ENCODE results near the gene RINL.
"Not testable (repeated sequence)": the region's sequence is repeated elsewhere in the genome, so short reads cannot be mapped to it uniquely, and the experiment has no call there.

RINL gene

DNA sequence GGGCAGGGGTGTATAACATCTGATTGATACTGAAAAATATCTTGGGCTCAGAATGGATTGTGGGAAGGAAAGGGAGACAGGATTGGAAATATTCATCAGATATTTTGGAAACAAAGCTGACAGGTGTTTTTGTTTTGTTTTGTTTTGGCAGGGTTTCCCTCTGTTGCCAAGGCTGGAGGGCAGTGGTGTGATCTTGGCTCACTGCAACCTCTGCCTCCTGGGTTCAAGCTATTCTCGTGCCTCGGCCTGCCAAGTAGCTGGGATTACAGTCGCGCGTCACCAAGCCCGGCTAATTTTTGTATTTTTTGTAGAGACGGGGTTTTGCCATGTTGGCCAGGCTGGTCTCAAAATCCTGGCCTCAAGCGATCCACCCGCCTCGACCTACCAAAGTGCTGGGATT lies 4.7 kb downstream of the RINL start:
- DNase-seq: not testable (repeated sequence)

- DNase-seq: no peak
These were observed 7.5 kb downstream of the RINL start for GRCh38 chr19:38870612-38871011.

GRCh38 chr19:38869836-38870607 lies 8.1 kb downstream of the RINL start:
- DNase-seq: peak; percentile 88

GRCh38 chr19:38869160-38869835 lies 8.8 kb downstream of the RINL start:
- peak; percentile 47 for DNase-seq

DNA sequence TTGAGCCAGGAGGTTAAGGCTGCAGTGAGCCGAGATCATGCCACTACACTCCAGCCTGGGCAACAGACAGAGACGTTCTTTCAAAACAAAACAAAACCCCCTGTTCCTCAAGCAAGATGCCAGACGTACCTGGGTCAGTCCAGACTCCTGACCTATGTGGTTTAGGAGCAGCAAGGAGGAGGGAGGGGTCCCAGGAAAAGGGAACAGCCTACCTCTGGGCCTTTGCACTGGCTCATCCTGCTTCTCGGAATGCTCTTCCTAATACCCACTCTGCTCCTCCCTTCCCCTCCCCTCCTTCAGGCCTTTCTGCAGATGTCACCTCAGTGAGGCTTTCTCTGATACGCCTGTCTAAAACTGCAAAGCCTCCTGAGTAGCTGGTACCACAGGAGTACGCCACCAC lies 9.5 kb downstream of the RINL start:
- peak; percentile 67 for DNase-seq

DNA sequence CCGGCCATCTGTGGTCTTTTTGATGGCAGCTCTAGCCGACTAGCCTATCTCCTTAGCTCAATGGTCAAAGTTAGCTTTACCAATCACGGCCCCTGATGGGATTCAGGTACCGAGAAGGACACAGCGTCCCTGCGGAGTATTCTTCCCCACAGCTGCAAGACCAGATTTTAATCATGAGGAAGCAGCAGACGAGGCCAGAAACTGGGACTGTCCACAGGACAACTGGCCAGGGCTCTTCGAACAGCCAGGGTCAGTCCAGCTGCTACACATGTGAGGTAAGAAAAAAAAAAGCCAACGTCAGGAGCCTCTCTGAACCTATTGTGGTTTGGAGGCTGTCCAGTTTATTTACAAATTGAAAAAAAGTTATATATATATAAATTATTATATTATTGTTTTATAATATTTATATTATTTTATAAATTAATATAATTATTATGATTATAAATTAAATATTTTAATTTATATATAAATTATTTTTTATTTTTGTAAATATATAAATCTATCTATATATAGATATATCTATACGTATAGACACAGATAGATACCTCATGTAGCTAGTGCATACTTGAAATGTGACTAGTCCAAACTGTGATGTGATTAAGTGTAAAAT lies 10.8 kb downstream of the RINL start:
- DNase-seq: no peak

- DNase-seq: peak; percentile 51
These were observed 15.6 kb downstream of the RINL start for GRCh38 chr19:38862321-38863059.

DNA sequence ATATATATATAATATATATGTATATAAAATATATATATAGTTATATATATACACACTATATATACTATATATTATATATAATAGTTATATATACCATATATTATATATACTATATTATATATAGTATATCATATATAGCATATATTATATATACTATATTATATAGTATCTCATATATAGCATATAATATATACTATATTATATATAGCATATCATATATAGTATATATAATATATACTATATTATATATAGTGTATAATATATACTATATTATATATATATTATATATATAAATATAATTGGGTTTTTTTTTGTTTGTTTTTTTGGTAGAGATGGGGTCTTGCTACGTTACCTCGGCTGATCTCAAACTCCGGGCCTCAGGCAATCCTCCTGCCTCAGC lies 16.7 kb downstream of the RINL start:
- no peak for DNase-seq

GRCh38 chr19:38859631-38860204 lies 18.4 kb downstream of the RINL start:
- not testable (repeated sequence) for DNase-seq

DNA sequence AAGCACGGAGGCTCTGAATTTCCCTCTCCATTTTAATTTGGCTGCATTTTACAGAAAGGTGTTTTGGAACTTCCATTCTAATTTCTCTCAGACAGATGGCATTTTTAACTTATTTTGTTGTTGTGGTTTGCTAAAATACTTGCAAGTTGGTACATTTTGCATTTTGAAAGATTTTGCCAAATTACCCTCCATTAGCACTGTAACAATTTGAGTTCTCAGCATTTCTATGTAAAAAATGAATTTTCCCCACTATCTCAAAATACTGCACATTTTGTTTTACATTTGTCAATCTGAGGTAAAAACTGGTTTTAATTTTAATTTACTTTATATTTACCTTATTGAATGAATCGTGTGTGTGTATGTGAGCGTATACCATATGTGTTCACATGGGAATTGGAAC lies 21.3 kb downstream of the RINL start:
- no peak for DNase-seq

DNA sequence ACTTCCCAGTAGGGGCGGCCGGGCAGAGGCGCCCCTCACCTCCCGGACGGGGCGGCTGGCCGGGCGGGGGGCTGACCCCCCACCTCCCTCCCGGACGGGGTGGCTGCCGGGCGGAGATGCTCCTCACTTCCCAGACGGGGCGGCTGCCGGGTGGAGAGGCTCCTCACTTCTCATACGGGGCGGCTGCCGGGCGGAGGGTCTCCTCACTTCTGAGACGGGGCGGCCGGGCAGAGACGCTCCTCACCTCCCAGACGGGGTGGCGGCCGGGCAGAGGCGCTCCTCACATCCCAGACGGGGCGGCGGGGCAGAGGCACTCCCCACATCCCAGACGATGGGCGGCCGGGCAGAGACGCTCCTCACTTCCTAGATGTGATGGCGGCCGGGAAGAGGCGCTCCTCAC lies 22.3 kb downstream of the RINL start:
- not testable (repeated sequence) for DNase-seq

DNA sequence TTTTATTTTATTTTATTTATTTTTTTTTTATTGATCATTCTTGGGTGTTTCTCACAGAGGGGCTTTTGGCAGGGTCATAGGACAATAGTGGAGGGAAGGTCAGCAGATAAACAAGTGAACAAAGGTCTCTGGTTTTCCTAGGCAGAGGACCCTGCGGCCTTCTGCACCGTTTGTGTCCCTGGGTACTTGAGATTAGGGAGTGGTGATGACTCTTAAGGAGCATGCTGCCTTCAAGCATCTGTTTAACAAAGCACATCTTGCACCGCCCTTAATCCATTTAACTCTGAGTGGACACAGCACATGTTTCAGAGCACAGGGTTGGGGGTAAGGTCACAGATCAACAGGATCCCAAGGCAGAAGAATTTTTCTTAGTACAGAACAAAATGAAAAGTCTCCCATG lies 23.1 kb downstream of the RINL start:
- peak; percentile 78 for DNase-seq

DNA sequence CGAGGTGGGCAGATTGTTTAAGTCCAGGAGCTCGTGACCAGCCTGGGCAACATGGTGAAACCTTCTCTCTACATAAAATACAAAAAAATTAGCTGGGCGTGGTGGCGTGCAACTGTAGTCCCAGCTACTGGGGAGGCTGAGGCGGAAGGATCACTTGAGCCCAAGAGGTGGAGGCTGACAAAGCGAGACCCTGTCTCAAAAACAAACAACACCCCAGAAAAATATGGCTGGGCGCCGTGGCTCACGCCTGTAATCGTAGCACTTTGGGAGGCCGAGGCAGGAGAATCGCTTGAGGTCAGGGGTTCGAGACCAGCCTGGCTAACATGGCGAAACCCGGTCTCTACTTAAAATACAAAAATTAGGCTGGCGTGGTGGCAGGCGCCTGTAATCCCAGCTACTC lies 24.9 kb downstream of the RINL start:
- DNase-seq: no peak

- DNase-seq: peak; percentile 66
These were observed 25.6 kb downstream of the RINL start for GRCh38 chr19:38852231-38853044.

GRCh38 chr19:38851622-38852230 lies 26.3 kb downstream of the RINL start:
- peak; percentile 97 for DNase-seq

- peak; percentile 79 for DNase-seq
These were observed 27.0 kb downstream of the RINL start for GRCh38 chr19:38850976-38851621.

- peak; percentile 86 for DNase-seq
These were observed 27.6 kb downstream of the RINL start for GRCh38 chr19:38850436-38850975.

- peak; percentile 100 for DNase-seq
These were observed 28.1 kb downstream of the RINL start, which contains the start of gene HNRNPL for GRCh38 chr19:38849860-38850435. HNRNPL (minus strand) TSS chr19:38849986; CDS start chr19:38849966, 20 bp downstream.

- DNase-seq: peak; percentile 99
These were observed 28.8 kb downstream of the RINL start for GRCh38 chr19:38849147-38849859.

Measured in NCI-H82 (cell line).